NOMO-1 treated with DMSO at 0.1 percent for 48 hours (cell line): ENCODE data around the gene SNCAIP.
"Not testable (repeated sequence)": the region's sequence is repeated elsewhere in the genome, so short reads cannot be mapped to it uniquely, and the experiment has no call there.

ENCODE experiments used
- DNase-seq: peaks from one replicate; lab custom pipeline; 2025; ENCODE audit not compliant: unreplicated experiment; lab: John Stamatoyannopoulos, UW

Gene SNCAIP

GRCh38 chr5:122458278-122458872 is 146.3 kb downstream of the SNCAIP start:
- peak; percentile 9 for DNase-seq

GRCh38 chr5:122462486-122462885 is 150.4 kb downstream of the SNCAIP start:
- DNase-seq, result no peak

- DNase-seq, result peak; percentile 82
Observed at GRCh38 chr5:122463221-122463620, 151.2 kb downstream of the SNCAIP start.

GRCh38 chr5:122464191-122464590 is 152.2 kb downstream of the SNCAIP start:
- no peak for DNase-seq

- DNase-seq, result no peak
Observed at GRCh38 chr5:122465031-122465577, 153.1 kb downstream of the SNCAIP start.

GRCh38 chr5:122465994-122466393 is 154.0 kb downstream of the SNCAIP start:
- DNase-seq, result no peak

- no peak for DNase-seq
Observed at GRCh38 chr5:122468351-122469116, 156.5 kb downstream of the SNCAIP start.

GRCh38 chr5:122469384-122469919 is 157.4 kb downstream of the SNCAIP start:
- no peak for DNase-seq

GRCh38 chr5:122470365-122470764 is 158.3 kb downstream of the SNCAIP start:
- no peak for DNase-seq

- DNase-seq, result no peak
Observed at GRCh38 chr5:122471031-122471751, 159.2 kb downstream of the SNCAIP start.

- no peak for DNase-seq
Observed at GRCh38 chr5:122471752-122472061, 159.7 kb downstream of the SNCAIP start.

- peak; percentile 64 for DNase-seq
Observed at GRCh38 chr5:122473138-122473843, 161.3 kb downstream of the SNCAIP start.

- no peak for DNase-seq
Observed at GRCh38 chr5:122473941-122474340, 161.9 kb downstream of the SNCAIP start.

- DNase-seq, result no peak
Observed at GRCh38 chr5:122478741-122479442, 166.9 kb downstream of the SNCAIP start.

GRCh38 chr5:122480146-122480545 is 168.1 kb downstream of the SNCAIP start:
- no peak for DNase-seq

GRCh38 chr5:122484103-122484502 is 172.1 kb downstream of the SNCAIP start:
- DNase-seq, result no peak

- no peak for DNase-seq
Observed at GRCh38 chr5:122485226-122485625, 173.2 kb downstream of the SNCAIP start.

- not testable (repeated sequence) for DNase-seq
Observed at GRCh38 chr5:122486616-122487015, 174.6 kb downstream of the SNCAIP start.

- DNase-seq, result no peak
Observed at GRCh38 chr5:122490718-122491117, 178.7 kb downstream of the SNCAIP start.

- DNase-seq, result no peak
Observed at GRCh38 chr5:122492675-122493074, 180.6 kb downstream of the SNCAIP start.
